GM18520 (cell line): ENCODE data around the gene DMRTA1.
"Not testable (repeated sequence)": the region's sequence is repeated elsewhere in the genome, so short reads cannot be mapped to it uniquely, and the experiment has no call there.

Experiments
- ATAC-seq: cut with Tn5 transposase; IDR thresholded peaks from one replicate; pipeline ENCODE4 v1.9.1; 2021; ENCODE audit not compliant: unreplicated experiment

DMRTA1 gene

DNA sequence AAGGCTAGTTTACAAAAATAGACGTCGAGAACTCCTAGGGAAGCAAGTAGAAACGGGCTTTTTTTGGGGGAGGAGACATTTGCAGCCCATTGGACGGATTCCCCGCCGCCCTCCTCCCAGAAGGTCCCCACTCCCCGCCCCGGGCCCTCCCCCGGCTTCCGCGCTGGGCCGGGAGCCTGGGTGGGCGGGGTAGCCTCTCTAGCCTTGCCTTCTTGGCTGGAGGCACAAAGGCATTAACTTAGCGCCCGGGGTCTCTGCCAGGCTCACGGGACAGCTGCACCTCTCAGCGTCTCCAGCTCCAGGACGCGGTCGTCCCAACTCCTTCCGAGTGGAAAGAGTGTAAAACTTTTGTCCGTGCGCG lies at the start of gene DMRTA1:
Gene DMRTA1 (plus strand): TSS at position 236 of the 361 bp plus-strand sequence. CDS start 242 bp downstream, outside the sequence.
- no peak for ATAC-seq

DNA sequence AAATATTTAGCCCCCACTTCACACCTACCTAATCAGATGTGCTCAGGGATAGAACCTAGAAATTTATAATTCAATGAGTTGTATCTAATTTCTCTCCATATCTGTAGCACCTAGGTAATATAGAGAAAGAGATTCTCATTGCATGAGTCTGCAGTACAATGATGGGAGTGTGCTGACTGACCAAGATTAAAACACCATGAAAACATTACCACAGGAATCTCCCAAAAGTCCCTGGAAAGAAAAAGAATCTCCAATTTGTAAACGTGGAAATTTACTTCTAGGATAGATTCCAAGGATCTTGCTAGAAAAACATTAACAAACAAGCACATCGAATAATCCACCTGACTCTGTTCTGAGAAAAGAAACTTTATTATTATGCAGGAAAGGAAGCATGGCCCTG lies 45.0 kb upstream of the DMRTA1 start:
- no peak for ATAC-seq

- no peak for ATAC-seq
Observed at GRCh38 chr9:22405869-22406659, 40.6 kb upstream of the DMRTA1 start.

DNA sequence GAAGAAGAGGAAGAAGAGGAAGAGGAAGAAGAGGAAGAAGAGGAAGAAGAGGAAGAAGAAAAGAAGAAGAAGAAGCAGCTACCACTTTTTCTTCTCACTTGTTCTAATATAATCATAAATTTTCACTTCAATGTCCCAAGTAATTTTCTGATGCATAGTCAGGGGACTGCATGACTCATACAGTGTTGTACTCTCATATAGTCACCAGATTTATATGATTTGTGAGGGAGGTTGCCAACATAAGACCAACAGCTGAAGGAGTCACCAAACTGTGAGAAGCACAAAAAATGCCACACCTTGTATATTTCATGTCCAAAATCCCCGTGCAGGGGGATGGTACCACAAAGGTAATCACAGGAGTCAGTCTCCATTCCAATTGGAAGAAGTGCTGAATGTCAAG lies 32.7 kb upstream of the DMRTA1 start:
- no peak for ATAC-seq

- no peak for ATAC-seq
Observed at GRCh38 chr9:22415941-22416691, 30.5 kb upstream of the DMRTA1 start.

GRCh38 chr9:22416692-22417060 lies 29.9 kb upstream of the DMRTA1 start:
- no peak for ATAC-seq

DNA sequence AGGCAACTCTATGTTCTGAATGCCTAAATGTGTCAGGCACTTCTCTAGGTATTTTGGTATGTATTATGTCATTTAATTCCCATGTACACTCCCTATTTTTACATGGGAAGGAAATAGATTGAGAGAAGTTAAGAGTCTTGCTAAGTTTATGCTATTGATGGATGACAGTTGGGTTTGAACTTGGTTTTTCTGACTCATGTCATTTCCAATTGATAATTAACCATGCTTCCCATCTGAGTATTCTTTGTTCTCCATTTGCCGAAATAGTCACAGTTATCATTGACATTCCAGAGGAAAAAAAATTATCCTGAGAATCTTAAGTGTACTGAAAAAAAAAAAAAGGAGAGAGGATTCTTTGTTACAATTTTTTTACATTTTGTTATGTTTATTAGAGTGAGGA lies 23.1 kb upstream of the DMRTA1 start:
- ATAC-seq: no peak

GRCh38 chr9:22424616-22425015 lies 22.0 kb upstream of the DMRTA1 start:
- ATAC-seq: no peak

- no peak for ATAC-seq
Observed at GRCh38 chr9:22425551-22425950, 21.1 kb upstream of the DMRTA1 start.

DNA sequence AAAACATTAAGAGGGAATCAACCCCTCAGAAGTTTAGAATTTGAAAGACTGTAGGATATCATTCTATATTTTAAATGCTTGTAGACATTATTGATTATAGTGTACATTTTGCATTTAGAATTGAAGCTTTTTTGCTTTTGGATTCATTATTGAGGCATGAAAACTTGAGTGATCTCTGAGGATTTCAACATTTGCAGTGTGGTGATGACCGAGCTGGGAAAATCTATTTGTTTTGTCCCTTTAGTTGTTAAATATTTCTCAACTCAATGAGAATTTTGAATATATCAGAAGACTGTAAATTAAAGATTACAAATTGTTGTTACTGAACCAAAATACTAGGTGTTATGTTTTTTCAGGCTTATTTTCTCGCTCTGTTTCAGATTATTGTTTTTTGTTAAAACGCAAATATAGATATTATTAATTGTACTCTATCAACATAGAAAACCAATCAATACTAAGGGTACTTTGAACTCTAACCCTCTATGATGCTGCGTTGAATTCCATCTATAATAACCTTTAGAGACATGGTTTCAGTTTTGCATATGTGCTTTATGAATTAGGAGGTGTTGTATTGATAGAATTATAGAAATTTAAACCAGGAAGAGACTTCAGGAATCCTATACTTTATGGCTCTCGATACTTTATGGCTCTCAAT lies 19.3 kb upstream of the DMRTA1 start:
- no peak for ATAC-seq

DNA sequence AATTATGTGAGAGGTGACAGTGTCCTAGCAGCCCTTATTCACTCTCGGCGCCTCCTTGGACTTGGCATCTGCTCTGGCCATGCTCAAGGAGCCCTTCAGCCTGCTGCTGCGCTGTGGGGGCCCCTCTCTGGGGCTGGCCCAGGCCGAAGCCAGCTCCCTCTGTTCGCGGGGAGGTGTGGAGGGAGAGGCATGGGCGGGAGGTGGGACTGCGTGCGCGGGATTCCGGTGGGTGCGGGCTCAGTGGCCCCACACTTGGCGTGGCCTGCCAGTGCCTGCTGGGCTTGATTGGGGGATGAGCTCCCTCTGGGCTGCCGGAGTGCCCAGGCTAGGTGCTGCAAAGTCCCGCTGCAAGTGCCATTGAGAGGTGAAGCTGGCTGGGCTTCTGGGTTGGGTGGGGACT lies 12.9 kb upstream of the DMRTA1 start:
- ATAC-seq: no peak

- not testable (repeated sequence) for ATAC-seq
Observed at GRCh38 chr9:22435252-22435651, 11.4 kb upstream of the DMRTA1 start.

DNA sequence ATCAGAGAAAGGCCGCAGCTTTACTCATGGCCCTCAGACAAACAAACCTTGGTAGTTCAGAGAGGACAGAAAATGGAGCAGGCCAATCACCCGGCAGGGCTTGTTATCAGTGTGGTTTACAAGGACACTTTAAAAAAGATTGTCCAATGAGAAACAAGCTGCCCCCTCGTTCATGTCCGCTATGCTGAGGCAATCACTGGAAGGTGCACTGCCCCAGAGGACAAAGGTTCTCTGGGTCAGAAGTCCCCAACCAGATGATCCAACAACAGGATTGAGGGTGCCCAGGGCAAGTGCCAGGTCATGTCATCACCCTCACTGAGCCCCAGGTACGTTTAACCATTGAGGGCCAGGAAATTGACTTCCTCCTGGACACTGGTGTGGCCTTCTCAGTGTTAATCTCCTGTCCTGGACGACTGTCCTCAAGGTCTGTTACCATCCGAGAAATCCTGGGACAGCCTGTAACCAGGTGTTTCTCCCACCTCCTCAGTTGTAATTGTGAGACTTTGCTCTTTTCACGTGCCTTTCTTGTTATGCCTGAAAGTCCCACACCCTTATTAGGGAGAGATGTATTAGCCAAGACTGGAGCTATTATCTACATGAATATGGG lies 9.1 kb upstream of the DMRTA1 start:
- ATAC-seq: not testable (repeated sequence)

GRCh38 chr9:22440841-22441240 lies 5.8 kb upstream of the DMRTA1 start:
- ATAC-seq: no peak

GRCh38 chr9:22446950-22447617 lies 460 bp downstream of the DMRTA1 start:
- peak; percentile 70 for ATAC-seq

- ATAC-seq: no peak
Observed at GRCh38 chr9:22447618-22448305, 1.1 kb downstream of the DMRTA1 start.

DNA sequence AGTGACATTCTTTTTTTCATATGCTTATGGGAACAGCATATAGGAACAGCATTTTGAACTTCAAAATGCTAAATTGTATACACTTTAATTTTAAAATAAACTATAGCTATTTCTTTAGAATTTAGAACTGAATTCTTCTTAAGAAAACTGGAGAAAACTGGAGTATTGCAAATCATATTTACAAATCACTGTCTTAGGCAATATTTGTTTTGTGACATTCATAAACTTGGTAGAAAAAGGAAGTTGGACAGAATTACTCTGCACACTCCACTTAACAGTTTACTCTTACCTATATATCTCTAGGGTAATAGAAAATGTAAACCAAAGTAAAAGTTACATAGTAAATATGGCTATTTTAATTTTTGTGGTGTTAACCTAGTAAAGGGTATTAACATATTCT lies 3.1 kb downstream of the DMRTA1 start:
- ATAC-seq: no peak

GRCh38 chr9:22452415-22453010 lies 5.9 kb downstream of the DMRTA1 start:
- ATAC-seq: no peak

GRCh38 chr9:22454016-22454415 lies 7.4 kb downstream of the DMRTA1 start:
- ATAC-seq: no peak

GRCh38 chr9:22455181-22455580 lies 8.6 kb downstream of the DMRTA1 start:
- ATAC-seq: no peak
